DOHH2 (cell line): ENCODE data around the gene RBM28.

Experiments used
- H3F3A ChIP-seq: fragments of 200-600 bp; sonication (generic), shearing (Covaris generic); 2 replicates; pipeline ENCODE4 v1.6.0; 2016; ENCODE audit warnings: antibody characterized with exemption, mild to moderate bottlenecking; ENCODE audit not compliant: control insufficient read depth, insufficient read depth
- H3K27ac ChIP-seq: fragments of 200-600 bp; sonication (generic); 2 replicates; pipeline ENCODE4 v1.5.1; 2014; ENCODE audit warnings: low read depth, mild to moderate bottlenecking, low read length, moderate library complexity
- H3K27me3 ChIP-seq: fragments of 200-600 bp; sonication (generic); 2 replicates; pipeline ENCODE4 v1.6.1; 2014; ENCODE audit warnings: mild to moderate bottlenecking, low read length, mixed read lengths; ENCODE audit not compliant: control insufficient read depth
- H3K36me3 ChIP-seq: fragments of 200-600 bp; sonication (generic); 2 replicates; pipeline ENCODE4 v1.6.1; 2014; ENCODE audit warnings: mild to moderate bottlenecking, low read length, moderate library complexity, mixed read lengths; ENCODE audit not compliant: control insufficient read depth
- H3K4me1 ChIP-seq: fragments of 200-600 bp; sonication (generic); 2 replicates; pipeline ENCODE4 v1.6.1; 2014; ENCODE audit warnings: mild to moderate bottlenecking, low read length, mixed read lengths; ENCODE audit not compliant: control insufficient read depth
- H3K4me2 ChIP-seq: fragments of 200-600 bp; sonication (generic); 2 replicates; pipeline ENCODE4 v1.6.0; 2014; ENCODE audit warnings: mild to moderate bottlenecking, low read length, moderate library complexity
- H3K4me3 ChIP-seq: fragments of 200-600 bp; sonication (generic); 2 replicates; pipeline ENCODE4 v1.5.1; 2014; ENCODE audit warnings: mild to moderate bottlenecking, low read length, mixed read lengths
- H3K79me2 ChIP-seq: fragments of 200-600 bp; sonication (generic); 2 replicates; pipeline ENCODE4 v1.6.1; 2014; ENCODE audit warnings: mild to moderate bottlenecking, low read length, mixed read lengths; ENCODE audit not compliant: control insufficient read depth
- H3K9me2 ChIP-seq: fragments of 200-600 bp; sonication (generic); replicated peaks from 2 replicates; pipeline ENCODE4 v1.6.1; 2014; ENCODE audit warnings: mild to moderate bottlenecking, low read length, mixed read lengths; ENCODE audit not compliant: control insufficient read depth
- H3K9me3 ChIP-seq: fragments of 200-600 bp; sonication (generic); 2 replicates; pipeline ENCODE4 v1.6.1; 2014; ENCODE audit warnings: antibody characterized with exemption, low read length, mixed read lengths; ENCODE audit not compliant: control insufficient read depth, insufficient read depth
- H4K20me1 ChIP-seq: fragments of 200-600 bp; sonication (generic); 2 replicates; pipeline ENCODE4 v1.6.0; 2014; ENCODE audit warnings: low read depth, mild to moderate bottlenecking, antibody characterized with exemption, low read length, moderate library complexity; ENCODE audit not compliant: control insufficient read depth, insufficient read depth
- CTCF ChIP-seq: fragments of 200-600 bp; sonication (generic); IDR thresholded peaks from one replicate; pipeline ENCODE4 v1.5.1; 2014; ENCODE audit warnings: antibody characterized with exemption, mild to moderate bottlenecking, low read depth, low read length; ENCODE audit not compliant: poor library complexity, severe bottlenecking
- EZH2phosphoT487 ChIP-seq: fragments of 200-600 bp; sonication (generic); IDR thresholded peaks from 2 replicates; pipeline ENCODE4 v1.6.1; 2017; ENCODE audit warnings: borderline replicate concordance, mild to moderate bottlenecking, antibody characterized with exemption, low read length, moderate library complexity, mixed read lengths

Gene RBM28

GRCh38 chr7:128265156-128265905 is 78.4 kb downstream of the RBM28 start:
- no peak overlapping the region for H3K27ac ChIP-seq
- peaks cover 11% of the 10 kb centered on the region for H3K27me3 ChIP-seq
- no peak overlapping the region for H3K4me3 ChIP-seq
- H3K4me1 ChIP-seq: no peaks in the 10 kb centered on the region
- no peak overlapping the region for H3K4me2 ChIP-seq
- H3F3A ChIP-seq: no peaks in the 10 kb centered on the region
- no peaks in the 10 kb centered on the region for H4K20me1 ChIP-seq
- TF ChIP-seq CTCF (no peak), EZH2phosphoT487 (no peak)
- H3K9me3 ChIP-seq: no peaks in the 10 kb centered on the region
- H3K9me2 ChIP-seq: no peaks in the 10 kb centered on the region
- H3K79me2 ChIP-seq: no peaks in the 10 kb centered on the region
- no peaks in the 10 kb centered on the region for H3K36me3 ChIP-seq

- no peaks in the 10 kb centered on the region for H3K79me2 ChIP-seq
- H3F3A ChIP-seq: no peaks in the 10 kb centered on the region
- no peak for TF ChIP-seq EZH2phosphoT487
- no peak for TF ChIP-seq CTCF
- peaks cover 15% of the 10 kb centered on the region for H3K27me3 ChIP-seq
- no peaks in the 10 kb centered on the region for H3K4me1 ChIP-seq
- no peaks in the 10 kb centered on the region for H3K9me3 ChIP-seq
- no peaks in the 10 kb centered on the region for H4K20me1 ChIP-seq
- no peaks in the 10 kb centered on the region for H3K36me3 ChIP-seq
- H3K9me2 ChIP-seq: no peaks in the 10 kb centered on the region
- H3K27ac ChIP-seq: no peak overlapping the region
- H3K4me2 ChIP-seq: no peak overlapping the region
- H3K4me3 ChIP-seq: no peak overlapping the region
Measured at GRCh38 chr7:128264477-128264876, 79.2 kb downstream of the RBM28 start.

- H4K20me1 ChIP-seq: no peaks in the 10 kb centered on the region
- no peak overlapping the region for H3K27ac ChIP-seq
- no peaks in the 10 kb centered on the region for H3K9me3 ChIP-seq
- no peak overlapping the region for H3K4me2 ChIP-seq
- H3K36me3 ChIP-seq: no peaks in the 10 kb centered on the region
- no peaks in the 10 kb centered on the region for H3K4me1 ChIP-seq
- no peak for TF ChIP-seq EZH2phosphoT487
- no peak for TF ChIP-seq CTCF
- no peaks in the 10 kb centered on the region for H3K9me2 ChIP-seq
- peaks cover 20% of the 10 kb centered on the region for H3K27me3 ChIP-seq
- no peak overlapping the region for H3K4me3 ChIP-seq
- no peaks in the 10 kb centered on the region for H3F3A ChIP-seq
- no peaks in the 10 kb centered on the region for H3K79me2 ChIP-seq
Measured at GRCh38 chr7:128263420-128263819, 80.3 kb downstream of the RBM28 start.
